Measurements from ENCODE around the gene FCHSD2. TPM values are rescaled to one million over a fixed set of nuclear protein-coding genes. Genes with fewer than 3 reads are reported as not detected.

FCHSD2 gene
- total and polyA plus RNA-seq, 3 experiments from 2014 or later, result 21.2 to 28.3 (median 28.0) TPM

DNA sequence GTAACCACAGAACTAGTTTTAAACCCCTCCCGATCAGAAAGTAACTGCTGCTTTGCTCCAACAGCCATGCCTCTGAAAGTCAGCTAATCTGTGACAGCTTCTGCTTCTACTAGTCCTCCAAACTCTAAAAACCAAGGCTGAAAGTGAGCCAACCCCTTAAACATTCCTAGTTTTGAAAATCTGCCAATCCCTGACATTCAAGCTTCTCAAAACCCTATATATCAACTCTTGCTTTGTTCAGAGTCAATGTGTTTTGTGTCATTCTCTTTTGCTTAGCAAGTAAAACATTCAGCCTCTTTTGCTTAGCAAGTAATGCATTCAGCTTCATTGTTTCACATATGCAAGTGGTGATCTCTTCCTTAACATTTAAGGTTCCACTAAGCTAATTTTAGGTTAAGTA is 271.0 kb downstream of the FCHSD2 start:
- H3K27ac ChIP-seq (ENCODE audit: low read depth, low read length), result no peak overlapping the region
- H3K27me3 Mint-ChIP-seq, result peaks cover 0 to 1% of the 10 kb centered on the region in 2 donors
- ChIA-PET CTCF (interaction anchor here (1.4 kb wide), 1 partner anchor 307 kb away, joined by 3 read pairs; no protein-coding TSS in a partner anchor), POLR2A (no interaction called here)
- no peaks in the 10 kb centered on the region for H3K27me3 ChIP-seq (ENCODE audit: insufficient read depth, low read length, poor library complexity, severe bottlenecking)
- DNase-seq, result no peak
- peaks cover 8 to 48% (median 9%) of the 10 kb centered on the region in 3 donors for H3K36me3 Mint-ChIP-seq
- peak overlapping the region in 3 of 8 donors; percentile 12 to 55 (median 21) for H3K27ac Mint-ChIP-seq
- no peaks in the 10 kb centered on the region for H3K9me3 Mint-ChIP-seq
- no peak overlapping the region for H3K4me3 ChIP-seq (ENCODE audit: low read length)
- no peak overlapping the region for H3K4me3 Mint-ChIP-seq
- H3K4me1 Mint-ChIP-seq, result peaks cover 14 to 17% (median 17%) of the 10 kb centered on the region in 3 donors
- H3K4me1 ChIP-seq (ENCODE audit: insufficient read depth, low read length), result peaks cover 4% of the 10 kb centered on the region
- H3K9me3 ChIP-seq (ENCODE audit: low read length), result no peaks in the 10 kb centered on the region
- H3K36me3 ChIP-seq (ENCODE audit: insufficient read depth, low read length), result peaks cover 6% of the 10 kb centered on the region

DNA sequence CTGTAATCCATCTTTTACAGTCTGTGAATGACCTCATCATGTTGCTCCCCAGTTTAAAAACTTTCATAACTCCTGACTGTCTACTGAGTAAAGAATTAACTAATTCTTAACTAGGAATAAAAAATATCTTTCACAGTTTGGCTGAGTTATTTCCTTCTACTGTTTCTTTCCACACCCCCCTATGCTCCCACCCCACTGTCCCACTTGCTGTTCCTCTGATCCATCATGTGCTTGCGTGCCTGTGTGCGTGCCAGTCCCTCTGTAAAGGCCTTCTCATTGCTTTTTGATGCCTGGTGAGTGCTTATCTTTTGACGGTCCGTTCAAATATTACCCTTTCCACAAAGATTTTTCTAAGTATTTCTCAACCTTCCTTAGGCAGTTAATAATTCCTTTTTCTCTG is 272.3 kb downstream of the FCHSD2 start:
- CTCF ChIA-PET, result interaction anchor here (1.4 kb wide), 1 partner anchor 309 kb away, joined by 3 read pairs; no protein-coding TSS in a partner anchor
- no peak overlapping the region for H3K4me3 ChIP-seq (ENCODE audit: low read length)
- H3K27ac Mint-ChIP-seq, result peak overlapping the region in 1 of 8 donors; percentile 41
- no peak overlapping the region for H3K27ac ChIP-seq (ENCODE audit: low read depth, low read length)
- H3K36me3 ChIP-seq (ENCODE audit: insufficient read depth, low read length), result peaks cover 6% of the 10 kb centered on the region
- H3K4me1 ChIP-seq (ENCODE audit: insufficient read depth, low read length), result peaks cover 4% of the 10 kb centered on the region
- H3K27me3 ChIP-seq (ENCODE audit: insufficient read depth, low read length, poor library complexity, severe bottlenecking), result no peaks in the 10 kb centered on the region
- peaks cover 9 to 51% (median 14%) of the 10 kb centered on the region in 3 donors for H3K36me3 Mint-ChIP-seq
- no peak overlapping the region for H3K4me3 Mint-ChIP-seq
- POLR2A ChIA-PET, result no interaction called here
- no peaks in the 10 kb centered on the region for H3K9me3 ChIP-seq (ENCODE audit: low read length)
- H3K27me3 Mint-ChIP-seq, result no peaks in the 10 kb centered on the region
- peaks cover 14 to 23% (median 17%) of the 10 kb centered on the region in 3 donors for H3K4me1 Mint-ChIP-seq
- no peaks in the 10 kb centered on the region for H3K9me3 Mint-ChIP-seq
- DNase-seq, result no peak

DNA sequence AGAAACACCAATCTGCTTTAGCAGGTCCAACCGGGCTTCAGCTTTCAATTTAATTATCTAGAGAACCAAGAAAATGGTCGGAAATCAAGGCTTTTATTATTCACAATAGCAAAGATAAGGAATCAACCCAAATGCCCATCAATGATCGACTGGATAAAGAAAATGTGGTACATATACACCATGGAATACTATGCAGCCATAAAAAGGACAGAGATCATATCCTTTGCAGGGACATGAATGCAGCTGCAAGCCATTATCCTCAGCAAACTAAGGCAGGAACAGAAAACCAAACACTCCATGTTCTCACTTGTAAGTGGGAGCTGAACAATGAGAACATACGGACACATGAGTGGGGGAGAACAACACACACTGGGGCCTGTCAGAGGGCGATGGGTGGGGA is 274.1 kb downstream of the FCHSD2 start:
- Histone ChIP-seq H3K9me3 (ENCODE audit: low read length) (no peaks in the 10 kb centered on the region), H3K27ac (ENCODE audit: low read depth, low read length) (no peak overlapping the region), H3K4me3 (ENCODE audit: low read length) (no peak overlapping the region), H3K27me3 (ENCODE audit: insufficient read depth, low read length, poor library complexity, severe bottlenecking) (no peaks in the 10 kb centered on the region), H3K36me3 (ENCODE audit: insufficient read depth, low read length) (peaks cover 6% of the 10 kb centered on the region), H3K4me1 (ENCODE audit: insufficient read depth, low read length) (peaks cover 4% of the 10 kb centered on the region)
- DNase-seq, result no peak
- Mint-ChIP-seq H3K9me3 (no peaks in the 10 kb centered on the region), H3K36me3 (peaks cover 9 to 45% (median 16%) of the 10 kb centered on the region in 3 donors), H3K4me3 (no peak overlapping the region), H3K4me1 (peaks cover 14 to 23% (median 17%) of the 10 kb centered on the region in 3 donors), H3K27ac (no peak overlapping the region), H3K27me3 (no peaks in the 10 kb centered on the region)
- POLR2A ChIA-PET, result no interaction called here
- CTCF ChIA-PET, result no interaction called here

DNA sequence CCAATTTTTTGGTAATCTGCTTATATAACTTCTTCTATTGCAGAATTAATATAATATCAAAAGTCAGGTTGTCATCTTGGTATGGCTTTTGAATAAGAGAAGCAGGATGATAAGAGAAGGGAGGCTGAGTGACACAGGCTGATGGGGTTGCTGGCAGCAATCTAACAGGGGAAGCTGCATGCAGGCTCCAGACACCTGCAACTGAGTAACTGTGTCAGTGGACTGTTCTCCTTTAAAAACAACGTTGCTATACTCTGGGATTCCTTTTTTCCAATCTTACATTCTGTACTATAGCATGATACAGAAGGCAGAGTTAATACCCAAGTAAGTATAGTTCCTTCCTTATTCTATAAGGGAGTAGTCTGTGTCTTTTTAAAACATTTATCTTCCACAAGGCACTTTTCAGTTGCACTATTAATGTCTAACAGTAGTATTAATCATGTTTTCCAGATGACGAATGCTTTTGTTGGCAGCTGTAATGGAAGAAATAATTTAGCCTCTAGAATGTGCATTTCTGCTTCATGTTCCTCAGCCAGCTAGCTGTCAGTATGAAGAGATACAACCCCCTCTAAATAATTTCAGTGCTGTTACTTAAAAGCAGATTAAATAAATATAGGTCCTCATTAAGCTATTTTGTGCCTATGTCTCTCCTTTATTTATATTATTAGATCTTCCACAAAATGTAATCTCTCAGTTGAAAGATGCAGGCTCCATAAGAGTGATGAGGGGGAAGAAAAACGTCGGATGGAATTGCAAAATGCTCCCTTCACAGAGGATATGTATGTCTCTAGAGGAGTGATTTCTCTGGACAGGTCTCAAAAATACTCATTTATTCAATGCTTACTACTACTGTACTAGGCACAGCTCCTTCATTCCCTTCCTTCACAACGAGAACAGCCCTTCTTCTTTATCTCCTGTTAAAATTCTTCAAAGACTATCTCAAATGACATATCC is 277.1 kb downstream of the FCHSD2 start:
- Mint-ChIP-seq H3K4me1 (peaks cover 8 to 16% (median 9%) of the 10 kb centered on the region in 3 donors), H3K27ac (peak overlapping the region in 1 of 8 donors; percentile 2), H3K4me3 (no peak overlapping the region), H3K9me3 (no peaks in the 10 kb centered on the region), H3K27me3 (no peaks in the 10 kb centered on the region), H3K36me3 (peaks cover 9 to 45% (median 12%) of the 10 kb centered on the region in 3 donors)
- Histone ChIP-seq H3K36me3 (ENCODE audit: insufficient read depth, low read length) (peaks cover 6% of the 10 kb centered on the region), H3K4me3 (ENCODE audit: low read length) (no peak overlapping the region), H3K9me3 (ENCODE audit: low read length) (no peaks in the 10 kb centered on the region), H3K4me1 (ENCODE audit: insufficient read depth, low read length) (peaks cover 3% of the 10 kb centered on the region), H3K27me3 (ENCODE audit: insufficient read depth, low read length, poor library complexity, severe bottlenecking) (no peaks in the 10 kb centered on the region), H3K27ac (ENCODE audit: low read depth, low read length) (no peak overlapping the region)
- CTCF ChIA-PET, result interaction anchor here (0.7 to 0.8 kb wide), 2 partner anchors 144 to 313 kb away, joined by 3 read pairs; no protein-coding TSS in a partner anchor
- no peak for DNase-seq
- POLR2A ChIA-PET, result no interaction called here

DNA sequence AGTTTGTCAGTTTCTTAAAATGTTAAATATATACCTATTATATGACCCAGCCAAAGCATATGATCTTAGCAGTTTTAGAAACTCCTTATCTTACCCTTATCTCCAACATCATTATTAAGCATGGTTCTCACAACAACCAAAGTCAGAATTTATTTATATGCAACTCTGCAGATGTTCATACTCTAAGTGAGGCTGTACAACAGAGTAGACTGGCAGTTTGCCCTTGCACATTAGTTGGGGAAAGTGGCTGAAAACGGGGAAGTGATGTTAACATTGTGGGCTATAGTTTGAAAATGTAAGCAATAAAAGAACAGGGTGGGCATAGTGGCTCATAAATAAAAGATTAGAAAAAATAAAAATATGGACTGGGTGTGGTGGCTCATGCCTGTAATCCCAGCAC is 278.2 kb downstream of the FCHSD2 start:
- no peak for DNase-seq
- no peaks in the 10 kb centered on the region for H3K9me3 Mint-ChIP-seq
- peaks cover 0 to 6% (median 0%) of the 10 kb centered on the region in 3 donors for H3K4me1 Mint-ChIP-seq
- H3K27me3 Mint-ChIP-seq, result no peaks in the 10 kb centered on the region
- POLR2A ChIA-PET, result no interaction called here
- no peak overlapping the region for H3K4me3 Mint-ChIP-seq
- CTCF ChIA-PET, result no interaction called here
- H3K4me1 ChIP-seq (ENCODE audit: insufficient read depth, low read length), result no peaks in the 10 kb centered on the region
- H3K27me3 ChIP-seq (ENCODE audit: insufficient read depth, low read length, poor library complexity, severe bottlenecking), result no peaks in the 10 kb centered on the region
- H3K9me3 ChIP-seq (ENCODE audit: low read length), result no peaks in the 10 kb centered on the region
- no peak overlapping the region for H3K4me3 ChIP-seq (ENCODE audit: low read length)
- H3K36me3 Mint-ChIP-seq, result peaks cover 9 to 46% (median 14%) of the 10 kb centered on the region in 3 donors
- H3K36me3 ChIP-seq (ENCODE audit: insufficient read depth, low read length), result peaks cover 6% of the 10 kb centered on the region
- no peak overlapping the region for H3K27ac ChIP-seq (ENCODE audit: low read depth, low read length)
- peak overlapping the region in 2 of 8 donors; percentile 40 to 81 for H3K27ac Mint-ChIP-seq

DNA sequence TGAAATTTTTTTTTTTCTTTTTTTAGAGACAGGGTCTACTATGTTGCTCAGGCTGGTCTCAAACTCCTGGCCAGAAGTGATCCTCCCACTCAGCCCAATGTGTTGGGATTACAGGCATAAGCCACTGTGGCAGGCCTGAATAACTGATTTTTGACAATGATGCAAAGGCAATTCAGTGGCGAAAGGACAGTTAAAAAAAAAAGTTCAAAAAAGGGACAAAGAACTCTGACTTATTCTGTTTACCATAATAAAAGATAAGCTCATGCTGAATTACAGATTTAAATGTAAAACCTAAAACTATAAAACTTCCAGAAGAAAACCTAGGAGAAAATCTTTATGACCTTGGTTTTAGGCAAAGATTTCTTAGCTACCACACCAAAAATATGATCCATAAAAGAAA is 279.0 kb downstream of the FCHSD2 start:
- no peak overlapping the region for H3K4me3 Mint-ChIP-seq
- no peaks in the 10 kb centered on the region for H3K27me3 Mint-ChIP-seq
- H3K9me3 ChIP-seq (ENCODE audit: low read length), result no peaks in the 10 kb centered on the region
- no peak for DNase-seq
- H3K4me1 Mint-ChIP-seq, result peaks cover 0 to 6% (median 0%) of the 10 kb centered on the region in 3 donors
- peak overlapping the region in 1 of 8 donors; percentile 8 for H3K27ac Mint-ChIP-seq
- H3K36me3 Mint-ChIP-seq, result peaks cover 10 to 49% (median 19%) of the 10 kb centered on the region in 3 donors
- no peaks in the 10 kb centered on the region for H3K27me3 ChIP-seq (ENCODE audit: insufficient read depth, low read length, poor library complexity, severe bottlenecking)
- peaks cover 3% of the 10 kb centered on the region for H3K36me3 ChIP-seq (ENCODE audit: insufficient read depth, low read length)
- no peaks in the 10 kb centered on the region for H3K4me1 ChIP-seq (ENCODE audit: insufficient read depth, low read length)
- POLR2A ChIA-PET, result interaction anchor here (0.7 kb wide), 1 partner anchor 407 kb away, joined by 3 read pairs; no protein-coding TSS in a partner anchor
- H3K4me3 ChIP-seq (ENCODE audit: low read length), result no peak overlapping the region
- no peak overlapping the region for H3K27ac ChIP-seq (ENCODE audit: low read depth, low read length)
- H3K9me3 Mint-ChIP-seq, result no peaks in the 10 kb centered on the region
- CTCF ChIA-PET, result no interaction called here

DNA sequence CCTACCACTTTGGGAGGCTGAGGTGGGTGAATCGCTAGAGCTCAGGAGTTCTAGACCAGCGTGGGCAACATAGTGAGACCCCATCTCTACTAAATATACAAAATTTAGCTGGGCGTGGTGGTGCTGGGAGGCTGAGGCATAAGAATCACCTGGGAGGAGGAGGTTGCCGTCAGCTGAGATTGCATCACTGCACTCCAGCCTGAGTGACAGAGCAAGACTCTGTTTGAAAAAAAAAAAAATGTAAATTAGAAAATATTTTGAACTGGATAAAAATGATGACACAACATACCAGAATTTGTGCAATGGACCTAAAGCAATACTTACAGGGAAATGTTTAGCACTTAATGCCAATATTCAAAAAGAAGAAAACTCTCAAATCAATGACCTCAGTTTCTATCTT is 281.5 kb downstream of the FCHSD2 start:
- H3K27me3 Mint-ChIP-seq, result no peaks in the 10 kb centered on the region
- Histone ChIP-seq H3K36me3 (ENCODE audit: insufficient read depth, low read length) (no peaks in the 10 kb centered on the region), H3K27ac (ENCODE audit: low read depth, low read length) (no peak overlapping the region), H3K4me1 (ENCODE audit: insufficient read depth, low read length) (no peaks in the 10 kb centered on the region), H3K9me3 (ENCODE audit: low read length) (no peaks in the 10 kb centered on the region), H3K4me3 (ENCODE audit: low read length) (no peak overlapping the region), H3K27me3 (ENCODE audit: insufficient read depth, low read length, poor library complexity, severe bottlenecking) (no peaks in the 10 kb centered on the region)
- POLR2A ChIA-PET, result no interaction called here
- H3K9me3 Mint-ChIP-seq, result no peaks in the 10 kb centered on the region
- peaks cover 6 to 29% (median 20%) of the 10 kb centered on the region in 3 donors for H3K36me3 Mint-ChIP-seq
- CTCF ChIA-PET, result interaction anchor here (1.0 to 1.2 kb wide), 2 partner anchors 27 to 317 kb away, joined by 3 to 4 read pairs; no protein-coding TSS in a partner anchor
- DNase-seq, result no peak
- peaks cover 0 to 2% (median 0%) of the 10 kb centered on the region in 3 donors for H3K4me1 Mint-ChIP-seq
- no peak overlapping the region for H3K4me3 Mint-ChIP-seq
- H3K27ac Mint-ChIP-seq, result no peak overlapping the region

DNA sequence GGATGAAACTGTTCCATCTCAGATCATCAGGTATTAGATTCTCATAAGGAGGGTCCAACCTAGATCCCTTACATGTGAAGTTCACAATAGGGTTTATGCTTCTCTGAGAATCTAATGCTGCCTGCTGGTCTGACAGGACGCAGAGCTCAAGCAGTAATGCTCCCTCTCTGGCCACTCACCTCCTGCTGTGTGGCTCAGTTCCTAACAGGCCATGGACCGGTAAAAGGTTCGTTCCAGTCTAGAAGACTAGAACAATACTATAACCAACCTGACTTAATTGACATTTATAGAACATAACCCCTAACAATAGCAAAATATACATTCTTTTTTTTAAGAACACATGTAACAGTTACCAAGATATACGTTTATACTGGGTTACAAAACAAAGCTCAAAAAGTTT is 282.1 kb downstream of the FCHSD2 start:
- no peak overlapping the region for H3K27ac ChIP-seq (ENCODE audit: low read depth, low read length)
- H3K4me1 ChIP-seq (ENCODE audit: insufficient read depth, low read length), result no peaks in the 10 kb centered on the region
- no peaks in the 10 kb centered on the region for H3K4me1 Mint-ChIP-seq
- H3K27me3 ChIP-seq (ENCODE audit: insufficient read depth, low read length, poor library complexity, severe bottlenecking), result no peaks in the 10 kb centered on the region
- H3K9me3 Mint-ChIP-seq, result no peaks in the 10 kb centered on the region
- POLR2A ChIA-PET, result no interaction called here
- H3K9me3 ChIP-seq (ENCODE audit: low read length), result no peaks in the 10 kb centered on the region
- H3K27ac Mint-ChIP-seq, result no peak overlapping the region
- no peak for DNase-seq
- CTCF ChIA-PET, result interaction anchor here (1.0 to 1.2 kb wide), 2 partner anchors 27 to 317 kb away, joined by 3 to 4 read pairs; no protein-coding TSS in a partner anchor
- no peak overlapping the region for H3K4me3 ChIP-seq (ENCODE audit: low read length)
- H3K36me3 ChIP-seq (ENCODE audit: insufficient read depth, low read length), result no peaks in the 10 kb centered on the region
- peaks cover 6 to 26% (median 16%) of the 10 kb centered on the region in 3 donors for H3K36me3 Mint-ChIP-seq
- no peak overlapping the region for H3K4me3 Mint-ChIP-seq
- H3K27me3 Mint-ChIP-seq, result no peaks in the 10 kb centered on the region

All from CD8-positive, alpha-beta memory T cell (primary cell).